HL-60 (cell line): ENCODE data around the gene ACADS.

Source experiments
- CTCF ChIP-seq: IDR thresholded peaks from one replicate; pipeline ENCODE4 v1.5.1; 2011; ENCODE audit warnings: low read length, control low read depth, inconsistent platforms; ENCODE audit not compliant: insufficient read depth
- POLR2AphosphoS5 ChIP-seq: IDR thresholded peaks from 2 replicates; pipeline ENCODE4 v1.6.1; 2012; ENCODE audit warnings: low read depth
- REST ChIP-seq: IDR thresholded peaks from 2 replicates; pipeline ENCODE4 v1.6.1; 2012; ENCODE audit warnings: low read depth; ENCODE audit not compliant: insufficient replicate concordance
- SPI1 ChIP-seq: IDR thresholded peaks from 2 replicates; pipeline ENCODE4 v1.6.1; 2012; ENCODE audit warnings: low read depth, mild to moderate bottlenecking, borderline replicate concordance

GRCh38 chr12:120721866-120722265 lies 3.8 kb upstream of the ACADS start:
- no peak for TF ChIP-seq CTCF
- no peak for TF ChIP-seq REST
- no peak for TF ChIP-seq SPI1
- TF ChIP-seq POLR2AphosphoS5: no peak
